HCT116 (cell line): ENCODE measurements around the gene ESYT3.

ENCODE experiments used
- CTCF ChIP-seq, 3 experiments: fragments of 200-600 bp in 1 of 3; sonication (generic) in 1 of 3; IDR thresholded peaks in 2 of 3; conservative IDR thresholded peaks in 1 of 3; 2 replicates each; pipeline ENCODE4 v1.5.1; 2012 to 2017; ENCODE audit warnings: low read depth in 2 of 3, low read length in 2 of 3, antibody characterized with exemption in 1 of 3, borderline replicate concordance in 1 of 3, control low read depth in 1 of 3, mild to moderate bottlenecking in 1 of 3, mixed read lengths in 1 of 3, mixed run types in 1 of 3, moderate library complexity in 1 of 3; ENCODE audit not compliant: insufficient read depth in 1 of 3
- FOSL1 ChIP-seq: IDR thresholded peaks from 2 replicates; pipeline ENCODE4 v1.6.1; 2012; ENCODE audit warnings: low read depth
- MAX ChIP-seq: IDR thresholded peaks from 2 replicates; pipeline ENCODE4 v1.6.1; 2012
- TF ChIP-seq, protein P1 (sequence below): IDR thresholded peaks from 2 replicates; pipeline ENCODE4 v1.6.1; 2012

- TF ChIP-seq CTCF (IDR thresholded peaks at IDR 0.05 in 2 of 3, conservative IDR thresholded peaks at IDR 0.05 in 1 of 3; ENCODE audit: borderline replicate concordance in 1 of 3, insufficient read depth in 1 of 3, low read depth in 2 of 3, low read length in 2 of 3) (no peak), MAX (no peak), FOSL1 (no peak)
- TF ChIP-seq, protein P1, sequence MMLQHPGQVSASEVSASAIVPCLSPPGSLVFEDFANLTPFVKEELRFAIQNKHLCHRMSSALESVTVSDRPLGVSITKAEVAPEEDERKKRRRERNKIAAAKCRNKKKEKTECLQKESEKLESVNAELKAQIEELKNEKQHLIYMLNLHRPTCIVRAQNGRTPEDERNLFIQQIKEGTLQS, result no peak
These were observed 60.2 kb downstream of the ESYT3 start for GRCh38 chr3:138494607-138494929.
